ENCODE results near the gene FXN.
"Not testable (repeated sequence)": the region's sequence is repeated elsewhere in the genome, so short reads cannot be mapped to it uniquely, and the experiment has no call there.

Gene FXN

GRCh38 chr9:69035438-69036308 lies at the start of gene FXN:
Gene FXN (plus strand): TSS chr9:69035752. CDS start chr9:69035783, 31 bp downstream.
- DNase-seq (ENCODE audit: low read depth), result peak; percentile 71

- not testable (repeated sequence) for DNase-seq (ENCODE audit: low read depth)
Measured at GRCh38 chr9:68986949-68987348, 48.6 kb upstream of the FXN start.

GRCh38 chr9:68991457-68991856 lies 44.1 kb upstream of the FXN start:
- no peak for DNase-seq (ENCODE audit: low read depth)

GRCh38 chr9:68995776-68996175 lies 39.8 kb upstream of the FXN start:
- DNase-seq (ENCODE audit: low read depth), result no peak

GRCh38 chr9:68996462-68996861 lies 39.1 kb upstream of the FXN start:
- DNase-seq (ENCODE audit: low read depth), result no peak

GRCh38 chr9:68997666-68998065 lies 37.9 kb upstream of the FXN start:
- DNase-seq (ENCODE audit: low read depth), result no peak

GRCh38 chr9:68998385-68998784 lies 37.2 kb upstream of the FXN start:
- no peak for DNase-seq (ENCODE audit: low read depth)

GRCh38 chr9:68998812-68999211 lies 36.7 kb upstream of the FXN start:
- no peak for DNase-seq (ENCODE audit: low read depth)

- peak; percentile 67 for DNase-seq (ENCODE audit: low read depth)
Measured at GRCh38 chr9:68999393-69000105, 36.0 kb upstream of the FXN start.

GRCh38 chr9:69001921-69002320 lies 33.6 kb upstream of the FXN start:
- DNase-seq (ENCODE audit: low read depth), result no peak

- no peak for DNase-seq (ENCODE audit: low read depth)
Measured at GRCh38 chr9:69003051-69003450, 32.5 kb upstream of the FXN start.

- DNase-seq (ENCODE audit: low read depth), result no peak
Measured at GRCh38 chr9:69004836-69005235, 30.7 kb upstream of the FXN start.

GRCh38 chr9:69009708-69010107 lies 25.8 kb upstream of the FXN start:
- DNase-seq (ENCODE audit: low read depth), result no peak

- DNase-seq (ENCODE audit: low read depth), result no peak
Measured at GRCh38 chr9:69012696-69013381, 22.7 kb upstream of the FXN start.

GRCh38 chr9:69013382-69013727 lies 22.2 kb upstream of the FXN start:
- DNase-seq (ENCODE audit: low read depth), result no peak

GRCh38 chr9:69014013-69014412 lies 21.5 kb upstream of the FXN start, which contains the start of gene PRKACG:
Gene PRKACG (minus strand): TSS chr9:69014113. CDS start chr9:69014092, 21 bp downstream.
- DNase-seq (ENCODE audit: low read depth), result no peak

GRCh38 chr9:69016191-69017096 lies 19.1 kb upstream of the FXN start:
- no peak for DNase-seq (ENCODE audit: low read depth)

GRCh38 chr9:69018737-69019136 lies 16.8 kb upstream of the FXN start:
- DNase-seq (ENCODE audit: low read depth), result no peak

GRCh38 chr9:69019808-69020207 lies 15.7 kb upstream of the FXN start:
- no peak for DNase-seq (ENCODE audit: low read depth)

GRCh38 chr9:69020301-69021145 lies 15.0 kb upstream of the FXN start:
- DNase-seq (ENCODE audit: low read depth), result no peak

- no peak for DNase-seq (ENCODE audit: low read depth)
Measured at GRCh38 chr9:69023650-69024049, 11.9 kb upstream of the FXN start.

Data from amniotic epithelial cell (primary cell).